CD14-positive monocyte (primary cell): Measurements from ENCODE around the gene ALOX12B. TPM values are rescaled to one million over a fixed set of nuclear protein-coding genes. Genes with fewer than 3 reads are reported as not detected.

Source experiments
- DNase-seq, 3 donors: peaks; one replicate each; pipeline ENCODE4 v3.0.0-alpha.2; 2011 to 2022
- H2AFZ ChIP-seq: 2 replicates; pipeline ENCODE4 v1.6.0; 2012; ENCODE audit warnings: mild to moderate bottlenecking, low read depth, low read length, inconsistent platforms; ENCODE audit not compliant: insufficient read depth, poor library complexity, severe bottlenecking
- H3K27ac ChIP-seq, 2 donors: 1 replicate in 1 of 2; 2 replicates in 1 of 2; pipeline ENCODE4 v1.5.1; 2012 to 2013; ENCODE audit warnings: low read length in 2 of 2, control low read depth in 1 of 2, inconsistent platforms in 1 of 2, low read depth in 1 of 2, mild to moderate bottlenecking in 1 of 2
- H3K27me3 ChIP-seq, 2 donors: one replicate each; pipeline versions ENCODE4 v1.6.0 to v1.6.1; 2011 to 2013; ENCODE audit warnings: low read length in 2 of 2; ENCODE audit not compliant: control insufficient read depth in 2 of 2, insufficient read depth in 2 of 2
- H3K36me3 ChIP-seq, 2 donors: replicated peaks in 1 of 2; 1 replicate in 1 of 2; 2 replicates in 1 of 2; pipeline versions ENCODE4 v1.5.1 to v1.6.1; 2012 to 2013; ENCODE audit warnings: low read length in 2 of 2, control low read depth in 1 of 2, inconsistent platforms in 1 of 2, mild to moderate bottlenecking in 1 of 2; ENCODE audit not compliant: insufficient read depth in 2 of 2, control insufficient read depth in 1 of 2
- H3K4me1 ChIP-seq, 2 donors: 1 replicate in 1 of 2; 2 replicates in 1 of 2; pipeline versions ENCODE4 v1.5.1 to v1.6.1; 2012 to 2013; ENCODE audit warnings: low read length in 2 of 2, control low read depth in 1 of 2, inconsistent platforms in 1 of 2, mild to moderate bottlenecking in 1 of 2, moderate library complexity in 1 of 2; ENCODE audit not compliant: insufficient read depth in 2 of 2, control insufficient read depth in 1 of 2
- H3K4me2 ChIP-seq: replicated peaks from 2 replicates; pipeline ENCODE3; 2012; ENCODE audit warnings: low read length, moderate library complexity, mild to moderate bottlenecking; ENCODE audit not compliant: poor library complexity, severe bottlenecking; ENCODE audit errors: extremely low read depth
- H3K4me3 ChIP-seq, 3 experiments: fragments of 200-600 bp in 1 of 3; sonication (generic) in 1 of 3; replicated peaks in 1 of 3; 1 replicate in 2 of 3; 2 replicates in 1 of 3; pipeline ENCODE4 v1.5.1; 2011 to 2013; ENCODE audit warnings: low read length in 3 of 3, mild to moderate bottlenecking in 3 of 3, control low read depth in 2 of 3, low read depth in 2 of 3, inconsistent platforms in 1 of 3, moderate library complexity in 1 of 3
- H3K79me2 ChIP-seq: 2 replicates; pipeline ENCODE4 v1.6.0; 2012; ENCODE audit warnings: mild to moderate bottlenecking, control low read depth, inconsistent platforms, low read length, moderate library complexity; ENCODE audit not compliant: insufficient read depth
- H3K9ac ChIP-seq: 2 replicates; pipeline ENCODE4 v1.6.0; 2017; ENCODE audit warnings: low read length, mild to moderate bottlenecking; ENCODE audit not compliant: insufficient read depth, poor library complexity, severe bottlenecking
- H3K9me3 ChIP-seq, 2 donors: replicated peaks in 1 of 2; 1 replicate in 1 of 2; 2 replicates in 1 of 2; pipeline versions ENCODE4 v1.5.1 to v1.6.1; 2012 to 2013; ENCODE audit warnings: low read length in 2 of 2, control low read depth in 1 of 2; ENCODE audit not compliant: control insufficient read depth in 1 of 2, insufficient read depth in 1 of 2
- H4K20me1 ChIP-seq: 2 replicates; pipeline ENCODE4 v1.6.0; 2012; ENCODE audit warnings: mild to moderate bottlenecking, low read length, control low read depth, moderate library complexity; ENCODE audit not compliant: insufficient read depth
- H3K27ac Mint-ChIP-seq, 7 donors: one replicate each; pipeline ENCODE4 v1.8.0; 2020; ENCODE audit warnings: mild to moderate bottlenecking in 7 of 7, mixed read lengths in 7 of 7, moderate library complexity in 6 of 7, inconsistent platforms in 2 of 7
- H3K27me3 Mint-ChIP-seq, 3 donors: one replicate each; pipeline ENCODE4 v1.8.0; 2021 to 2022; ENCODE audit warnings: low read depth in 3 of 3, mild to moderate bottlenecking in 3 of 3, mixed read lengths in 3 of 3, moderate library complexity in 3 of 3, inconsistent platforms in 1 of 3
- H3K36me3 Mint-ChIP-seq, 2 donors: one replicate each; pipeline ENCODE4 v1.8.0; 2020; ENCODE audit warnings: mixed read lengths in 2 of 2, inconsistent platforms in 1 of 2, mild to moderate bottlenecking in 1 of 2
- H3K4me1 Mint-ChIP-seq: one replicate; pipeline ENCODE4 v1.8.0; 2020; ENCODE audit warnings: mild to moderate bottlenecking, mixed read lengths
- H3K4me3 Mint-ChIP-seq, 2 donors: one replicate each; pipeline ENCODE4 v1.8.0; 2020; ENCODE audit warnings: mild to moderate bottlenecking in 2 of 2, mixed read lengths in 2 of 2, moderate library complexity in 1 of 2
- H3K9me3 Mint-ChIP-seq, 7 donors: one replicate each; pipeline ENCODE4 v1.8.0; 2020 to 2022; ENCODE audit warnings: mixed read lengths in 7 of 7, mild to moderate bottlenecking in 6 of 7, moderate library complexity in 6 of 7, inconsistent platforms in 2 of 7
- WGBS: methylation state at CpG from one replicate; pipeline ENCODE4 v1.1.5; 2013; ENCODE audit warnings: missing lambda C conversion rate; ENCODE audit not compliant: insufficient coverage; 5-methylcytosine and 5-hydroxymethylcytosine counted together
- intact Hi-C, 2 donors: fragments of 100-400 bp; cut with micrococcal nuclease; formaldehyde crosslinking; loops; one replicate each; pipeline versions ENCODE4 v1.15.0 to v1.15.1; 2023
- polyA plus RNA-seq, 3 donors: library from polyadenylated mRNA; depleted of rRNA in 1 of 3; unstranded in 2 of 3; stranded (reverse) in 1 of 3; fragments of 300-500 nt in 2 of 3; fragments of >200 nt in 1 of 3; fragmentation: Illumina TruSeq in 2 of 3; gene quantifications; 1 replicate in 2 of 3; 2 replicates in 1 of 3; pipeline ENCODE4 v1.2.3, GENCODE V29; 2012 to 2021
- TF ChIP-seq, protein P1 (sequence below): fragments of 200-600 bp; IDR thresholded peaks from one replicate; pipeline ENCODE4 v1.8.0; 2022; ENCODE audit warnings: antibody characterized with exemption, mild to moderate bottlenecking

ALOX12B gene
- polyA plus RNA-seq, 3 donors, result not detected

DNA sequence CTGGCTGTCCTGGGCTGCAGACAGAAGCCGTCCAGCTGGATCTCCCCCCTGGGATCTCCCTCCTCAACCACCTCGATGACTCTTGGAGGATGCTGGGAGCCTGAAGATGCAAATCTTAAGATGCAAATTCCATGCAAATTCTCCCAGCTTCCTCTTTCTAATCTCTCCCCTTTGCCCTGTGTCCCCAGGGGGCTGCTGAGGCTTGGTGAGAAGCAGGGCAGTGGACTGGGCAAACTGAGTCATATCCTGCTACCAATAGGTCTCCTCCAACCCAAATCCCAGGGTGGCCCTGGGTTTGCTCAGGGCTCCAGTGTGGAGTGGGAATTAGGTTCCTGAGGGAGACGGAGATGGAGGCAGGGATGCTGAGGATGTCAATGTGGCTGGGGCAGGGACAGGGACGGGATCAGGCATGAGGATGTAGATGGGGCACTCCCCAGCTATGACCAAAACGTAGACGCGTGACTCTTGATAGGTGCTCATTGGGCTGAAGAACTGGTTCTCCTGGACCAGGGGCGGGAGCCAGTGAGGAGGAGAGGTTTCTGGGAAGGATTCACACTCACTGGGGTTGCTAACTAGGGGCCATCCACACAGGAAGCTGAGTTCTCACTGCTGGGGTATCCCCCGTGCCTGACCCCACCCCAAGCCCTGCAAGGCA lies 3.6 kb upstream of the ALOX12B start:
- H3K4me1 ChIP-seq, result peaks cover 0 to 7% of the 10 kb centered on the region in 2 donors
- no peaks in the 10 kb centered on the region for H3K9me3 ChIP-seq
- no peak overlapping the region for H2AFZ ChIP-seq
- H3K4me2 ChIP-seq, result no peak overlapping the region
- Mint-ChIP-seq H3K27ac (no peak overlapping the region), H3K4me1 (peaks cover 9% of the 10 kb centered on the region), H3K4me3 (peak overlapping the region in 1 of 2 donors; percentile 37), H3K36me3 (no peaks in the 10 kb centered on the region), H3K27me3 (peaks cover 25 to 58% (median 34%) of the 10 kb centered on the region in 3 donors), H3K9me3 (peaks cover 0 to 4% (median 0%) of the 10 kb centered on the region in 7 donors)
- H3K27me3 ChIP-seq, result peaks cover 0 to 10% of the 10 kb centered on the region in 2 donors
- intact Hi-C loops, result loop anchor here in 1 of 2 donors (10.0 kb wide), 1 partner anchor 654 kb away; the partner anchor contains the start of gene CCDC42
- H3K9ac ChIP-seq, result no peak overlapping the region
- peak in 2 of 3 donors; percentile 17 to 63 for DNase-seq
- TF ChIP-seq, protein P1, sequence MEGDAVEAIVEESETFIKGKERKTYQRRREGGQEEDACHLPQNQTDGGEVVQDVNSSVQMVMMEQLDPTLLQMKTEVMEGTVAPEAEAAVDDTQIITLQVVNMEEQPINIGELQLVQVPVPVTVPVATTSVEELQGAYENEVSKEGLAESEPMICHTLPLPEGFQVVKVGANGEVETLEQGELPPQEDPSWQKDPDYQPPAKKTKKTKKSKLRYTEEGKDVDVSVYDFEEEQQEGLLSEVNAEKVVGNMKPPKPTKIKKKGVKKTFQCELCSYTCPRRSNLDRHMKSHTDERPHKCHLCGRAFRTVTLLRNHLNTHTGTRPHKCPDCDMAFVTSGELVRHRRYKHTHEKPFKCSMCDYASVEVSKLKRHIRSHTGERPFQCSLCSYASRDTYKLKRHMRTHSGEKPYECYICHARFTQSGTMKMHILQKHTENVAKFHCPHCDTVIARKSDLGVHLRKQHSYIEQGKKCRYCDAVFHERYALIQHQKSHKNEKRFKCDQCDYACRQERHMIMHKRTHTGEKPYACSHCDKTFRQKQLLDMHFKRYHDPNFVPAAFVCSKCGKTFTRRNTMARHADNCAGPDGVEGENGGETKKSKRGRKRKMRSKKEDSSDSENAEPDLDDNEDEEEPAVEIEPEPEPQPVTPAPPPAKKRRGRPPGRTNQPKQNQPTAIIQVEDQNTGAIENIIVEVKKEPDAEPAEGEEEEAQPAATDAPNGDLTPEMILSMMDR, result no peak
- no peak overlapping the region for H3K27ac ChIP-seq
- no peaks in the 10 kb centered on the region for H4K20me1 ChIP-seq
- no peaks in the 10 kb centered on the region for H3K79me2 ChIP-seq
- H3K4me3 ChIP-seq, result no peak overlapping the region
- 74% methylated on average over 5 of the region's 9 CpGs for WGBS
- H3K36me3 ChIP-seq, result no peaks in the 10 kb centered on the region

DNA sequence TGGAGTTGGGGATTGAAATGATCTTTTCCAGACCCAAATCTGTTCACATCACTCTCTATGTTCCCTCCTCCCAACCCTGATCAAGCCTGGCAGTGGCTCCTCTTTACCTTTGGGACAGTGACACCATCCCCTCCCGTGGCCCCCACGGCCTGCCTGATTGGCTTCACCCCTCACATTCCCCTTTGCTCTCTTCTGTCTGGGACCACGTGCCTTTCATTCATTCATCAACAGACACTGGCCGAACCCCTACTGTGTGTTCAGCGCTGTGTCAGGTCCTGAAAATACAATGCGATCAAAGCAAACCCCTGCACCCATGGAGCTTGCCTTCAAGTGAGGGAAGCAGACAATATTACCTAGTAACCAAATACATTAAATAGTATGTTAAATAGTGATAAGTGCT lies 2.2 kb upstream of the ALOX12B start:
- Mint-ChIP-seq H3K9me3 (peaks cover 0 to 4% (median 0%) of the 10 kb centered on the region in 7 donors), H3K36me3 (no peaks in the 10 kb centered on the region), H3K27ac (peak overlapping the region in 1 of 7 donors; percentile 52), H3K4me1 (peaks cover 9% of the 10 kb centered on the region), H3K4me3 (no peak overlapping the region), H3K27me3 (peaks cover 23 to 50% (median 23%) of the 10 kb centered on the region in 3 donors)
- H4K20me1 ChIP-seq, result no peaks in the 10 kb centered on the region
- intact Hi-C loops, result loop anchor here in 1 of 2 donors (10.0 kb wide), 1 partner anchor 655 kb away; the partner anchor contains the start of gene CCDC42
- peaks cover 0 to 5% of the 10 kb centered on the region in 2 donors for H3K27me3 ChIP-seq
- WGBS, result 90% methylated on average over 5 of the region's 6 CpGs
- no peaks in the 10 kb centered on the region for H3K36me3 ChIP-seq
- H3K4me3 ChIP-seq, result no peak overlapping the region
- H3K9me3 ChIP-seq, result no peaks in the 10 kb centered on the region
- H3K9ac ChIP-seq, result no peak overlapping the region
- TF ChIP-seq, protein P1, result no peak
- no peaks in the 10 kb centered on the region for H3K79me2 ChIP-seq
- DNase-seq, result no peak
- H2AFZ ChIP-seq, result no peak overlapping the region
- H3K4me1 ChIP-seq, result peaks cover 0 to 7% of the 10 kb centered on the region in 2 donors
- H3K4me2 ChIP-seq, result no peak overlapping the region
- no peak overlapping the region for H3K27ac ChIP-seq
